HUES64 (cell line): ENCODE results near the gene RAX.

Experiments used
- H3K27ac ChIP-seq: 2 replicates; pipeline ENCODE4 v1.7.0; 2013; ENCODE audit warnings: low read depth, low read length, inconsistent platforms
- H3K27me3 ChIP-seq: 2 replicates; pipeline ENCODE4 v1.6.1; 2013; ENCODE audit warnings: mild to moderate bottlenecking, low read length; ENCODE audit not compliant: insufficient read depth
- H3K36me3 ChIP-seq: 2 replicates; pipeline ENCODE4 v1.6.1; 2013; ENCODE audit warnings: mild to moderate bottlenecking, low read length; ENCODE audit not compliant: insufficient read depth
- H3K4me1 ChIP-seq: 2 replicates; pipeline ENCODE4 v1.6.1; 2013; ENCODE audit warnings: mild to moderate bottlenecking, low read length, moderate library complexity; ENCODE audit not compliant: insufficient read depth
- H3K4me3 ChIP-seq: 2 replicates; pipeline ENCODE4 v1.5.1; 2013; ENCODE audit warnings: mild to moderate bottlenecking, low read length, moderate library complexity
- H3K9ac ChIP-seq: 2 replicates; pipeline ENCODE4 v1.6.1; 2013; ENCODE audit warnings: mild to moderate bottlenecking, low read depth, low read length
- H3K9me3 ChIP-seq: 2 replicates; pipeline ENCODE4 v1.6.1; 2013; ENCODE audit warnings: low read depth, low read length; ENCODE audit not compliant: insufficient read depth
- WGBS: fragments of 150-250, 120-280 bp; methylation state at CpG from one replicate; pipeline ENCODE4 v1.1.7; 2013; ENCODE audit warnings: missing lambda C conversion rate; 5-methylcytosine and 5-hydroxymethylcytosine counted together

The RAX gene

GRCh38 chr18:59273759-59274532 lies 692 bp upstream of the RAX start:
- no peak overlapping the region for H3K9ac ChIP-seq
- H3K9me3 ChIP-seq: no peaks in the 10 kb centered on the region
- H3K27ac ChIP-seq: no peak overlapping the region
- H3K36me3 ChIP-seq: no peaks in the 10 kb centered on the region
- peaks cover 99% of the 10 kb centered on the region for H3K27me3 ChIP-seq
- H3K4me3 ChIP-seq: peak overlapping the region; percentile 59
- 1% methylated on average over 48 of the region's 48 CpGs for WGBS
- peaks cover 29% of the 10 kb centered on the region for H3K4me1 ChIP-seq

GRCh38 chr18:59272221-59272888 lies 899 bp downstream of the RAX start:
- peak overlapping the region; percentile 59 for H3K4me3 ChIP-seq
- no peak overlapping the region for H3K9ac ChIP-seq
- peaks cover 34% of the 10 kb centered on the region for H3K4me1 ChIP-seq
- no peak overlapping the region for H3K27ac ChIP-seq
- H3K36me3 ChIP-seq: no peaks in the 10 kb centered on the region
- H3K27me3 ChIP-seq: peaks cover 99% of the 10 kb centered on the region
- 4% methylated on average over 52 of the region's 52 CpGs for WGBS
- no peaks in the 10 kb centered on the region for H3K9me3 ChIP-seq

- Histone ChIP-seq H3K36me3 (no peaks in the 10 kb centered on the region), H3K9ac (no peak overlapping the region), H3K27ac (no peak overlapping the region), H3K4me1 (peaks cover 33% of the 10 kb centered on the region), H3K9me3 (no peaks in the 10 kb centered on the region), H3K27me3 (peaks cover 99% of the 10 kb centered on the region), H3K4me3 (peak overlapping the region; percentile 59)
- 20% methylated on average over 13 of the region's 14 CpGs for WGBS
Observed at GRCh38 chr18:59271606-59272220, 1.5 kb downstream of the RAX start.

GRCh38 chr18:59270689-59271257 lies 2.5 kb downstream of the RAX start:
- H3K9me3 ChIP-seq: no peaks in the 10 kb centered on the region
- no peak overlapping the region for H3K27ac ChIP-seq
- H3K27me3 ChIP-seq: peaks cover 99% of the 10 kb centered on the region
- no peaks in the 10 kb centered on the region for H3K36me3 ChIP-seq
- 10% methylated on average over 3 of the region's 4 CpGs for WGBS
- no peak overlapping the region for H3K4me3 ChIP-seq
- H3K4me1 ChIP-seq: peaks cover 29% of the 10 kb centered on the region
- no peak overlapping the region for H3K9ac ChIP-seq

GRCh38 chr18:59269563-59270119 lies 3.6 kb downstream of the RAX start:
- no peaks in the 10 kb centered on the region for H3K36me3 ChIP-seq
- peak overlapping the region; percentile 59 for H3K4me3 ChIP-seq
- no peaks in the 10 kb centered on the region for H3K9me3 ChIP-seq
- no peak overlapping the region for H3K9ac ChIP-seq
- H3K27ac ChIP-seq: no peak overlapping the region
- peaks cover 24% of the 10 kb centered on the region for H3K4me1 ChIP-seq
- peaks cover 99% of the 10 kb centered on the region for H3K27me3 ChIP-seq
- WGBS: 4% methylated on average over 17 of the region's 17 CpGs

GRCh38 chr18:59268721-59269562 lies 4.3 kb downstream of the RAX start:
- Histone ChIP-seq H3K9me3 (no peaks in the 10 kb centered on the region), H3K4me1 (peaks cover 24% of the 10 kb centered on the region), H3K27me3 (peaks cover 99% of the 10 kb centered on the region), H3K4me3 (peak overlapping the region; percentile 59), H3K27ac (no peak overlapping the region), H3K9ac (no peak overlapping the region; the same call in 1 of the 2 replicates), H3K36me3 (no peaks in the 10 kb centered on the region)
- under 1% methylated on average over 90 of the region's 90 CpGs for WGBS

- no peak overlapping the region for H3K9ac ChIP-seq
- peak overlapping the region; percentile 59 for H3K4me3 ChIP-seq
- no peaks in the 10 kb centered on the region for H3K36me3 ChIP-seq
- peaks cover 99% of the 10 kb centered on the region for H3K27me3 ChIP-seq
- no peak overlapping the region for H3K27ac ChIP-seq
- 8% methylated on average over 28 of the region's 28 CpGs for WGBS
- H3K9me3 ChIP-seq: no peaks in the 10 kb centered on the region
- H3K4me1 ChIP-seq: peaks cover 24% of the 10 kb centered on the region
Observed at GRCh38 chr18:59268127-59268720, 5.0 kb downstream of the RAX start.

- H3K4me1 ChIP-seq: peaks cover 24% of the 10 kb centered on the region
- WGBS: 2% methylated on average over 41 of the region's 41 CpGs
Observed at GRCh38 chr18:59267503-59268126, 5.6 kb downstream of the RAX start.

GRCh38 chr18:59266886-59267502 lies 6.3 kb downstream of the RAX start:
- Histone ChIP-seq H3K4me3 (no peak overlapping the region), H3K27me3 (peaks cover 95% of the 10 kb centered on the region), H3K4me1 (peaks cover 22% of the 10 kb centered on the region), H3K9ac (no peak overlapping the region), H3K36me3 (no peaks in the 10 kb centered on the region), H3K9me3 (no peaks in the 10 kb centered on the region), H3K27ac (no peak overlapping the region)
- 16% methylated on average over 9 of the region's 10 CpGs for WGBS

More at GRCh38 chr18:59267503-59268126, 5.6 kb downstream of the RAX start:
- Histone ChIP-seq H3K27me3 (peaks cover 99% of the 10 kb centered on the region), H3K36me3 (no peaks in the 10 kb centered on the region), H3K4me3 (peak overlapping the region; percentile 59), H3K9ac (no peak overlapping the region), H3K9me3 (no peaks in the 10 kb centered on the region), H3K27ac (no peak overlapping the region)
